IgD-negative memory B cell (primary cell): Measurements from ENCODE around the gene ATAD2B. TPM values are rescaled to one million over a fixed set of nuclear protein-coding genes. Genes with fewer than 3 reads are reported as not detected.
A peak's percentile ranks its signal among the peaks of the same experiment; 100 is the strongest.

Experiments used
- H3K27ac Mint-ChIP-seq, 3 donors: one replicate each; pipeline ENCODE4 v1.8.0; 2020 to 2022; ENCODE audit warnings: mild to moderate bottlenecking in 3 of 3, mixed read lengths in 3 of 3, moderate library complexity in 1 of 3
- H3K27me3 Mint-ChIP-seq: one replicate; pipeline ENCODE4 v1.8.0; 2021; ENCODE audit warnings: mixed read lengths
- H3K36me3 Mint-ChIP-seq: one replicate; pipeline ENCODE4 v1.8.0; 2020; ENCODE audit warnings: mild to moderate bottlenecking, mixed read lengths
- H3K4me1 Mint-ChIP-seq, 3 donors: one replicate each; pipeline ENCODE4 v1.8.0; 2020 to 2022; ENCODE audit warnings: mixed read lengths in 3 of 3, mild to moderate bottlenecking in 1 of 3
- H3K4me3 Mint-ChIP-seq, 4 donors: one replicate each; pipeline ENCODE4 v1.8.0; 2020 to 2022; ENCODE audit warnings: mild to moderate bottlenecking in 4 of 4, mixed read lengths in 4 of 4, moderate library complexity in 3 of 4
- H3K9me3 Mint-ChIP-seq, 3 donors: one replicate each; pipeline ENCODE4 v1.8.0; 2020 to 2021; ENCODE audit warnings: mixed read lengths in 3 of 3, mild to moderate bottlenecking in 1 of 3
- polyA plus RNA-seq: library from polyadenylated mRNA; unstranded; fragments of 300-500 nt; fragmentation: Illumina TruSeq; gene quantifications from one replicate; pipeline ENCODE4 v1.2.3, GENCODE V29; 2021

ATAD2B gene
- polyA plus RNA-seq, 1 donor from 2014 or later = 12.4 TPM

GRCh38 chr2:23925702-23926289, 1.1 kb downstream of the ATAD2B start:
- Mint-ChIP-seq H3K9me3 (no peaks in the 10 kb centered on the region), H3K4me3 (peak overlapping the region; percentile 97 to 99 (median 98)), H3K36me3 (peaks cover 2% of the 10 kb centered on the region), H3K27ac (peak overlapping the region; percentile 97 to 100 (median 97)), H3K27me3 (no peaks in the 10 kb centered on the region), H3K4me1 (peaks cover 38 to 53% (median 39%) of the 10 kb centered on the region in 3 donors)

GRCh38 chr2:23924589-23925359, 2.1 kb downstream of the ATAD2B start:
- H3K36me3 Mint-ChIP-seq = peaks cover 2% of the 10 kb centered on the region
- peaks cover 38 to 60% (median 44%) of the 10 kb centered on the region in 3 donors for H3K4me1 Mint-ChIP-seq
- no peaks in the 10 kb centered on the region for H3K27me3 Mint-ChIP-seq
- H3K27ac Mint-ChIP-seq = peak overlapping the region in 2 of 3 donors; percentile 97
- H3K9me3 Mint-ChIP-seq = no peaks in the 10 kb centered on the region
- peak overlapping the region; percentile 13 to 99 (median 98) for H3K4me3 Mint-ChIP-seq

- H3K9me3 Mint-ChIP-seq = no peaks in the 10 kb centered on the region
- no peaks in the 10 kb centered on the region for H3K36me3 Mint-ChIP-seq
- no peaks in the 10 kb centered on the region for H3K27me3 Mint-ChIP-seq
- H3K27ac Mint-ChIP-seq = peak overlapping the region in 1 of 3 donors; percentile 4
- H3K4me1 Mint-ChIP-seq = peaks cover 37 to 63% (median 48%) of the 10 kb centered on the region in 3 donors
- H3K4me3 Mint-ChIP-seq = peak overlapping the region in 1 of 4 donors; percentile 18
Measured at GRCh38 chr2:23918837-23919489, 8.0 kb downstream of the ATAD2B start.

GRCh38 chr2:23916727-23917405, 10.1 kb downstream of the ATAD2B start:
- H3K27me3 Mint-ChIP-seq = no peaks in the 10 kb centered on the region
- H3K27ac Mint-ChIP-seq = peak overlapping the region in 1 of 3 donors; percentile 21
- peaks cover 6% of the 10 kb centered on the region for H3K36me3 Mint-ChIP-seq
- no peaks in the 10 kb centered on the region for H3K9me3 Mint-ChIP-seq
- peaks cover 29 to 49% (median 37%) of the 10 kb centered on the region in 3 donors for H3K4me1 Mint-ChIP-seq
- H3K4me3 Mint-ChIP-seq = peak overlapping the region in 1 of 4 donors; percentile 4

- Mint-ChIP-seq H3K4me1 (peaks cover 30 to 43% (median 36%) of the 10 kb centered on the region in 3 donors), H3K27ac (peak overlapping the region in 1 of 3 donors; percentile 62), H3K4me3 (no peak overlapping the region), H3K9me3 (no peaks in the 10 kb centered on the region), H3K27me3 (no peaks in the 10 kb centered on the region), H3K36me3 (peaks cover 6% of the 10 kb centered on the region)
Measured at GRCh38 chr2:23915327-23915726, 11.6 kb downstream of the ATAD2B start.

GRCh38 chr2:23912054-23912453, 14.9 kb downstream of the ATAD2B start:
- Mint-ChIP-seq H3K9me3 (no peaks in the 10 kb centered on the region), H3K4me3 (peak overlapping the region in 1 of 4 donors; percentile 50), H3K4me1 (peaks cover 22 to 25% (median 24%) of the 10 kb centered on the region in 3 donors), H3K27ac (no peak overlapping the region), H3K36me3 (peaks cover 6% of the 10 kb centered on the region), H3K27me3 (no peaks in the 10 kb centered on the region)

GRCh38 chr2:23905155-23905554, 21.8 kb downstream of the ATAD2B start:
- H3K9me3 Mint-ChIP-seq = no peaks in the 10 kb centered on the region
- H3K4me3 Mint-ChIP-seq = peak overlapping the region in 1 of 4 donors; percentile 1
- H3K36me3 Mint-ChIP-seq = no peaks in the 10 kb centered on the region
- peak overlapping the region in 1 of 3 donors; percentile 47 for H3K27ac Mint-ChIP-seq
- no peaks in the 10 kb centered on the region for H3K27me3 Mint-ChIP-seq
- peaks cover 17 to 34% (median 22%) of the 10 kb centered on the region in 3 donors for H3K4me1 Mint-ChIP-seq

- H3K27ac Mint-ChIP-seq = no peak overlapping the region
Measured at GRCh38 chr2:23904692-23905091, 22.2 kb downstream of the ATAD2B start.

GRCh38 chr2:23904215-23904614, 22.7 kb downstream of the ATAD2B start:
- no peak overlapping the region for H3K27ac Mint-ChIP-seq
- H3K4me1 Mint-ChIP-seq = peaks cover 16 to 35% (median 20%) of the 10 kb centered on the region in 3 donors
- H3K4me3 Mint-ChIP-seq = peak overlapping the region in 1 of 4 donors; percentile 10
- H3K9me3 Mint-ChIP-seq = no peaks in the 10 kb centered on the region
- no peaks in the 10 kb centered on the region for H3K27me3 Mint-ChIP-seq
- H3K36me3 Mint-ChIP-seq = no peaks in the 10 kb centered on the region

More at GRCh38 chr2:23904692-23905091, 22.2 kb downstream of the ATAD2B start:
- Mint-ChIP-seq H3K27me3 (no peaks in the 10 kb centered on the region), H3K4me1 (peaks cover 17 to 35% (median 22%) of the 10 kb centered on the region in 3 donors), H3K9me3 (no peaks in the 10 kb centered on the region), H3K36me3 (no peaks in the 10 kb centered on the region), H3K4me3 (peak overlapping the region in 1 of 4 donors; percentile 10)

- no peak overlapping the region for H3K4me3 Mint-ChIP-seq
- peaks cover 20 to 35% (median 24%) of the 10 kb centered on the region in 3 donors for H3K4me1 Mint-ChIP-seq
- peaks cover 2% of the 10 kb centered on the region for H3K36me3 Mint-ChIP-seq
- H3K9me3 Mint-ChIP-seq = peaks cover 0 to 3% (median 0%) of the 10 kb centered on the region in 3 donors
- no peak overlapping the region for H3K27ac Mint-ChIP-seq
- no peaks in the 10 kb centered on the region for H3K27me3 Mint-ChIP-seq
Measured at GRCh38 chr2:23903034-23903433, 23.9 kb downstream of the ATAD2B start.

- H3K4me1 Mint-ChIP-seq = peaks cover 23 to 41% (median 23%) of the 10 kb centered on the region in 3 donors
- H3K9me3 Mint-ChIP-seq = peaks cover 0 to 3% (median 0%) of the 10 kb centered on the region in 3 donors
- peak overlapping the region in 1 of 4 donors; percentile 9 for H3K4me3 Mint-ChIP-seq
- no peaks in the 10 kb centered on the region for H3K27me3 Mint-ChIP-seq
- no peak overlapping the region for H3K27ac Mint-ChIP-seq
- H3K36me3 Mint-ChIP-seq = peaks cover 2% of the 10 kb centered on the region
Measured at GRCh38 chr2:23901966-23902846, 24.7 kb downstream of the ATAD2B start.

- peaks cover 26 to 44% (median 26%) of the 10 kb centered on the region in 3 donors for H3K4me1 Mint-ChIP-seq
- peaks cover 0 to 3% (median 0%) of the 10 kb centered on the region in 3 donors for H3K9me3 Mint-ChIP-seq
- H3K36me3 Mint-ChIP-seq = peaks cover 2% of the 10 kb centered on the region
- H3K27ac Mint-ChIP-seq = no peak overlapping the region
- no peaks in the 10 kb centered on the region for H3K27me3 Mint-ChIP-seq
- peak overlapping the region in 1 of 4 donors; percentile 17 for H3K4me3 Mint-ChIP-seq
Measured at GRCh38 chr2:23900541-23901322, 26.2 kb downstream of the ATAD2B start.

- Mint-ChIP-seq H3K4me1 (peaks cover 26 to 44% (median 28%) of the 10 kb centered on the region in 3 donors), H3K27me3 (no peaks in the 10 kb centered on the region), H3K9me3 (peaks cover 0 to 3% (median 0%) of the 10 kb centered on the region in 3 donors), H3K4me3 (no peak overlapping the region), H3K27ac (no peak overlapping the region), H3K36me3 (peaks cover 2% of the 10 kb centered on the region)
Measured at GRCh38 chr2:23900133-23900532, 26.8 kb downstream of the ATAD2B start.
